NT2/D1 (cell line): Measurements from ENCODE around the gene SBF2.

ENCODE experiments used
- SUZ12 ChIP-seq: IDR thresholded peaks from 2 replicates; pipeline ENCODE4 v1.6.1; 2011; ENCODE audit not compliant: insufficient read length, insufficient read depth; ENCODE audit errors: extremely low read depth
- YY1 ChIP-seq: IDR thresholded peaks from 2 replicates; pipeline ENCODE4 v1.6.1; 2011; ENCODE audit not compliant: insufficient read length, insufficient read depth
- ZNF274 ChIP-seq: IDR thresholded peaks from 2 replicates; pipeline ENCODE4 v1.6.1; 2011; ENCODE audit warnings: mild to moderate bottlenecking, low read depth, low read length

GRCh38 chr11:9850224-9850895, 443.7 kb downstream of the SBF2 start:
- TF ChIP-seq SUZ12 = no peak
- TF ChIP-seq YY1 = no peak
- no peak for TF ChIP-seq ZNF274
